Smooth muscle cell (in vitro differentiated cells): ENCODE results near the gene ANKRD40CL. TPM values are rescaled to one million over a fixed set of nuclear protein-coding genes. Genes with fewer than 3 reads are reported as not detected.

ENCODE experiments used
- DNase-seq: peaks from one replicate; lab custom pipeline; 2025; ENCODE audit not compliant: unreplicated experiment; lab: John Stamatoyannopoulos, UW
- H2AFZ ChIP-seq: fragments of 200-600 bp; sonication (generic); 2 replicates; pipeline ENCODE4 v1.6.0; 2016; ENCODE audit warnings: antibody characterized with exemption, low read depth, mild to moderate bottlenecking
- H3F3A ChIP-seq: fragments of 200-600 bp; sonication (generic); 2 replicates; pipeline ENCODE4 v1.6.0; 2017; ENCODE audit warnings: antibody characterized with exemption, low read depth
- H3K27ac ChIP-seq: fragments of 200-600 bp; sonication (generic); 2 replicates; pipeline ENCODE4 v1.5.1; 2016; ENCODE audit warnings: low read depth, mild to moderate bottlenecking
- H3K27me3 ChIP-seq: fragments of 200-600 bp; sonication (generic); 2 replicates; pipeline ENCODE4 v1.6.1; 2016; ENCODE audit warnings: low read depth, mild to moderate bottlenecking
- H3K36me3 ChIP-seq: fragments of 200-600 bp; sonication (generic); 2 replicates; pipeline ENCODE4 v1.5.1; 2016; ENCODE audit warnings: low read depth
- H3K4me1 ChIP-seq: fragments of 200-600 bp; sonication (generic); 2 replicates; pipeline ENCODE4 v1.5.1; 2016; ENCODE audit warnings: low read depth
- H3K4me2 ChIP-seq: fragments of 200-600 bp; sonication (generic); 2 replicates; pipeline ENCODE4 v1.6.0; 2016; ENCODE audit warnings: mild to moderate bottlenecking
- H3K4me3 ChIP-seq: fragments of 200-600 bp; sonication (generic); 2 replicates; pipeline ENCODE4 v1.5.1; 2016; ENCODE audit warnings: mild to moderate bottlenecking
- H3K79me2 ChIP-seq: fragments of 200-600 bp; sonication (generic); 2 replicates; pipeline ENCODE4 v1.6.0; 2016; ENCODE audit warnings: low read depth, mild to moderate bottlenecking
- H3K9ac ChIP-seq: fragments of 200-600 bp; sonication (generic); 2 replicates; pipeline ENCODE4 v1.6.0; 2016; ENCODE audit warnings: low read depth
- H3K9me3 ChIP-seq: fragments of 200-600 bp; sonication (generic); replicated peaks from 2 replicates; pipeline ENCODE4 v1.5.1; 2016; ENCODE audit warnings: low read depth
- H4K20me1 ChIP-seq: fragments of 200-600 bp; sonication (generic); 2 replicates; pipeline ENCODE4 v1.6.0; 2016; ENCODE audit warnings: low read depth
- CTCF ChIP-seq: fragments of 200-600 bp; sonication (generic); IDR thresholded peaks from 2 replicates; pipeline ENCODE4 v1.5.1; 2017; ENCODE audit warnings: borderline replicate concordance, mild to moderate bottlenecking, antibody characterized with exemption; ENCODE audit not compliant: insufficient read depth, poor library complexity, severe bottlenecking
- WGBS: methylation state at CpG from one replicate; pipeline ENCODE4 v1.1.7; 2016; ENCODE audit warnings: low lambda C conversion rate; 5-methylcytosine and 5-hydroxymethylcytosine counted together
- polyA plus RNA-seq: library from polyadenylated mRNA; unstranded; fragments of >200 nt; fragmentation: Nextera tagmentation; extraction: Ambion mirVana; gene quantifications from 2 replicates; pipeline ENCODE4 v1.2.1, GENCODE V29; 2016
- total RNA-seq: library from RNA; depleted of rRNA; stranded (reverse); fragments of >200 nt; gene quantifications from 2 replicates; pipeline ENCODE4 v1.2.3, GENCODE V29; 2014

Gene ANKRD40CL
- total and polyA plus RNA-seq, 2 experiments from 2014 or later = not detected

GRCh38 chr17:50808888-50809287 is 41.6 kb upstream of the ANKRD40CL start:
- Histone ChIP-seq H3K9me3 (no peaks in the 10 kb centered on the region), H3F3A (no peaks in the 10 kb centered on the region), H3K27me3 (no peaks in the 10 kb centered on the region), H4K20me1 (no peaks in the 10 kb centered on the region), H3K4me1 (no peaks in the 10 kb centered on the region), H3K4me2 (no peak overlapping the region), H2AFZ (no peak overlapping the region), H3K9ac (no peak overlapping the region), H3K27ac (no peak overlapping the region), H3K36me3 (no peaks in the 10 kb centered on the region), H3K79me2 (no peaks in the 10 kb centered on the region), H3K4me3 (no peak overlapping the region)
- WGBS = 88% methylated on average over 3 of the region's 3 CpGs
- no peak for DNase-seq
- no peak for TF ChIP-seq CTCF

GRCh38 chr17:50808413-50808812 is 41.1 kb upstream of the ANKRD40CL start:
- H3K9ac ChIP-seq = no peak overlapping the region
- H2AFZ ChIP-seq = no peak overlapping the region
- H3K4me2 ChIP-seq = no peak overlapping the region
- no peak for DNase-seq
- no peak overlapping the region for H3K4me3 ChIP-seq
- H3K9me3 ChIP-seq = no peaks in the 10 kb centered on the region
- no peaks in the 10 kb centered on the region for H3K79me2 ChIP-seq
- no peaks in the 10 kb centered on the region for H3K27me3 ChIP-seq
- no peaks in the 10 kb centered on the region for H3F3A ChIP-seq
- H3K4me1 ChIP-seq = no peaks in the 10 kb centered on the region
- no peak for TF ChIP-seq CTCF
- H3K27ac ChIP-seq = no peak overlapping the region
- H4K20me1 ChIP-seq = no peaks in the 10 kb centered on the region
- no peaks in the 10 kb centered on the region for H3K36me3 ChIP-seq
- 98% methylated on average over 7 of the region's 7 CpGs for WGBS

DNA sequence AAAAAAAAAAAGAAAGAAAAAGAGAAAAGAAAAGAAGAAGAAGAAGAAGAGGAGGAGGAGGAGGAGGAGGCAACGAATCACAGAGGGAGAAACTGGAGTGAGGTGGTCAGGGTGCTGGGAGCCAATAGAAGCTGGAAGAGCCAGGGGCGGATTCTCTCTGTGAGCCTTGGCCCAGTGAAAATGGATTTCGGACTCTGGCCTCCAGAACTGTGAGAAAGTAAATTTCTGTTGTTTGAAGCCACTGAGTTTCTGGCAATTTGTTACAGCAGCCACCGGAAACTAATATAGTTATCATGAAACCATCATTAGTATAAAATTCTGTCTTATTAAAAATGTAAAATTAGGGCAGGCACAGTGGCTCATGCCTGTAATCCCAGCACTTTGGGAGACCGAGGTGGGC is 40.4 kb upstream of the ANKRD40CL start:
- Histone ChIP-seq H3K27ac (no peak overlapping the region), H3K9ac (no peak overlapping the region), H3K9me3 (no peaks in the 10 kb centered on the region), H3K27me3 (no peaks in the 10 kb centered on the region), H4K20me1 (no peaks in the 10 kb centered on the region), H3F3A (no peaks in the 10 kb centered on the region), H2AFZ (no peak overlapping the region), H3K4me3 (no peak overlapping the region), H3K4me2 (no peak overlapping the region), H3K4me1 (no peaks in the 10 kb centered on the region), H3K36me3 (no peaks in the 10 kb centered on the region), H3K79me2 (no peaks in the 10 kb centered on the region)
- DNase-seq = no peak
- 95% methylated on average over 5 of the region's 5 CpGs for WGBS
- TF ChIP-seq CTCF = no peak

- H3K4me3 ChIP-seq = no peak overlapping the region
- WGBS = 51% methylated on average over 2 of the region's 2 CpGs
- no peaks in the 10 kb centered on the region for H3K27me3 ChIP-seq
- TF ChIP-seq CTCF = no peak
- H3K4me1 ChIP-seq = no peaks in the 10 kb centered on the region
- H3K79me2 ChIP-seq = no peaks in the 10 kb centered on the region
- no peak overlapping the region for H2AFZ ChIP-seq
- DNase-seq = no peak
- no peaks in the 10 kb centered on the region for H4K20me1 ChIP-seq
- H3K9me3 ChIP-seq = no peaks in the 10 kb centered on the region
- H3K36me3 ChIP-seq = no peaks in the 10 kb centered on the region
- no peaks in the 10 kb centered on the region for H3F3A ChIP-seq
- H3K4me2 ChIP-seq = no peak overlapping the region
- H3K9ac ChIP-seq = no peak overlapping the region
- no peak overlapping the region for H3K27ac ChIP-seq
Observed at GRCh38 chr17:50807009-50807408, 39.7 kb upstream of the ANKRD40CL start.
